Measurements from ENCODE around the gene CGNL1. TPM values are rescaled to one million over a fixed set of nuclear protein-coding genes. Genes with fewer than 3 reads are reported as not detected.

The CGNL1 gene
- polyA plus RNA-seq, 2 of the 4 experiments (the other 2 are of a cell fraction), result 1.4 to 1.8 TPM

GRCh38 chr15:57580428-57580827 is 204.1 kb downstream of the CGNL1 start:
- ATAC-seq (0 out of 6 replicates have a peak, but pooled peaks of 1 of the 2 experiments have one; percentile 20), DNase-seq (ENCODE audit: low read depth in 1 of 2, low spot score in 1 of 2) (no peak), FAIRE-seq (no peak)
- TF ChIP-seq EHMT2 (IDR thresholded peaks at IDR 0.05; ENCODE audit: low read depth), result no peak
- no peak for TF ChIP-seq SMC3 (IDR thresholded peaks at IDR 0.05)
- no peaks in the 10 kb centered on the region for H3K4me1 ChIP-seq
- no peak overlapping the region for H3K27ac ChIP-seq
- POLR2A ChIA-PET, result no interaction called here
- H3K4me2 ChIP-seq, result no peak overlapping the region
- H3K9me3 ChIP-seq, result peaks cover 22% of the 10 kb centered on the region
- WGBS (ENCODE audit: missing lambda C conversion rate), result 68% methylated on average over 8 of the region's 8 CpGs
- CTCF ChIA-PET, result interaction anchor here (1.4 to 2.9 kb wide), 8 partner anchors 8 to 32 kb away, joined by 3 to 10 read pairs (median 7); partner anchors contain the start of gene MYZAP
- no peak overlapping the region for H3K4me3 ChIP-seq

DNA sequence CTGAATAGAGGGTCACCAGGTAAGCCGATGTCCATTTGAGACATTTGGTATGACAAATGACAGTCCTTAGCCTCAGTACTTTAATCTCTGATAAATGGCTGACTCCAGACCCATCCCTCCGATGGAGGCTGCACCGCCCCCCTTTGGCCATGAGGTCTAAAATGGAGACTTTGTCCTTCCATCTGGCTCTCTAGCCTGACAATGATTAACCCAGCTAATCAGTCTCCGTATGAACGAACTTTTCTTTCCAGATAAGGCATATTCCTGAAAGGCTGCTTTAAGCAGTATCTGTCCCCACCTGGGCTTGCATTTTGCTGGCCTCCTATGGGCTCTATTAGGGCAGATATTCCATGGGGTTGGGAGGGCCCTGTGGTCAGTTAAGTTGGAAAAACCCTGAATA is 204.6 kb downstream of the CGNL1 start:
- 31% methylated on average over 5 of the region's 5 CpGs for WGBS (ENCODE audit: missing lambda C conversion rate)
- DNase-seq (ENCODE audit: low read depth in 1 of 2, low spot score in 1 of 2), result no peak
- Histone ChIP-seq H3K4me2 (no peak overlapping the region), H3K4me3 (no peak overlapping the region), H3K9me3 (peaks cover 22% of the 10 kb centered on the region), H3K4me1 (no peaks in the 10 kb centered on the region), H3K27ac (no peak overlapping the region)
- POLR2A ChIA-PET, result no interaction called here
- no peak for FAIRE-seq
- CTCF ChIA-PET, result interaction anchor here (1.4 to 2.9 kb wide), 6 partner anchors 9 to 31 kb away, joined by 3 to 10 read pairs (median 7); partner anchors contain the start of gene MYZAP
- ATAC-seq, result peak in 1 of 2 experiments; percentile 60; a peak in 2 of 6 replicates
- TF ChIP-seq ZC3H11A (IDR thresholded peaks at IDR 0.05) (no peak), BCL3 (IDR thresholded peaks at IDR 0.05) (no peak), JUNB (IDR thresholded peaks at IDR 0.05) (no peak), RARB (CRISPR knock-in tag; IDR thresholded peaks at IDR 0.05) (no peak), MAFK (IDR thresholded peaks at IDR 0.05; ENCODE audit: partially characterized antibody) (no peak), ATOH8 (CRISPR knock-in tag; IDR thresholded peaks at IDR 0.05; ENCODE audit: low read depth) (no peak), SREBF2 (IDR thresholded peaks at IDR 0.05) (no peak), POLR2AphosphoS2 (conservative IDR thresholded peaks at IDR 0.05; ENCODE audit: low read length) (no peak), CBX8 (IDR thresholded peaks at IDR 0.05) (no peak), RAD21 (conservative IDR thresholded peaks at IDR 0.05 in 1 of 2, IDR thresholded peaks at IDR 0.05 in 1 of 2) (no peak), EHMT2 (IDR thresholded peaks at IDR 0.05; ENCODE audit: low read depth) (no peak), HES2 (IDR thresholded peaks at IDR 0.05) (no peak), EHF (CRISPR knock-in tag; IDR thresholded peaks at IDR 0.05) (no peak), EP300 (IDR thresholded peaks at IDR 0.05) (no peak), HOXB5 (CRISPR knock-in tag; IDR thresholded peaks at IDR 0.05) (no peak), CEBPB (IDR thresholded peaks at IDR 0.05) (no peak), ZNF302 (CRISPR knock-in tag; IDR thresholded peaks at IDR 0.05) (no peak), PBX3 (IDR thresholded peaks at IDR 0.05) (no peak)

GRCh38 chr15:57582090-57582489 is 205.8 kb downstream of the CGNL1 start:
- no peak overlapping the region for H3K4me3 ChIP-seq
- no peaks in the 10 kb centered on the region for H3K4me1 ChIP-seq
- ChIA-PET POLR2A (no interaction called here), CTCF (interaction anchor here (0.8 to 2.9 kb wide), 2 partner anchors 22 to 29 kb away, joined by 3 to 10 read pairs; no protein-coding TSS in a partner anchor)
- TF ChIP-seq NFE2L2 (conservative IDR thresholded peaks at IDR 0.05; ENCODE audit: low read length), result no peak
- no peak for TF ChIP-seq ZFP36 (IDR thresholded peaks at IDR 0.05; ENCODE audit: borderline replicate concordance, partially characterized antibody)
- no peak for TF ChIP-seq FOSL2 (IDR thresholded peaks at IDR 0.05)
- no peak for TF ChIP-seq FOSL2 (CRISPR knock-in tag; IDR thresholded peaks at IDR 0.05)
- no peak for DNase-seq (ENCODE audit: low read depth in 1 of 2, low spot score in 1 of 2)
- WGBS (ENCODE audit: missing lambda C conversion rate), result 20% methylated on average over 1 of the region's 1 CpG
- H3K27ac ChIP-seq, result no peak overlapping the region
- no peak for ATAC-seq
- no peak overlapping the region for H3K4me2 ChIP-seq
- H3K9me3 ChIP-seq, result peaks cover 22% of the 10 kb centered on the region
- peak; percentile 32 for FAIRE-seq
